ENCODE results near the gene C18orf32.

- TF ChIP-seq POLR2AphosphoS5 (IDR thresholded peaks at IDR 0.05) (no peak), POLR2A (IDR thresholded peaks at IDR 0.05) (no peak)
Observed at GRCh38 chr18:49534846-49535601, 48.0 kb upstream of the C18orf32 start.
